Activated T-cell treated with anti-CD3 and anti-CD28 coated beads for 48 hours (primary cell): ENCODE measurements around the gene KRTAP12-4.
"Not testable (repeated sequence)": the region's sequence is repeated elsewhere in the genome, so short reads cannot be mapped to it uniquely, and the experiment has no call there.

Experiments
- DNase-seq: peaks from one replicate; pipeline ENCODE4 v3.0.0-alpha.2; 2020; ENCODE audit warnings: low read depth

Gene KRTAP12-4

GRCh38 chr21:44610157-44610843 lies 44.2 kb downstream of the KRTAP12-4 start:
- not testable (repeated sequence) for DNase-seq

- no peak for DNase-seq
Measured at GRCh38 chr21:44609193-44609592, 45.3 kb downstream of the KRTAP12-4 start.

DNA sequence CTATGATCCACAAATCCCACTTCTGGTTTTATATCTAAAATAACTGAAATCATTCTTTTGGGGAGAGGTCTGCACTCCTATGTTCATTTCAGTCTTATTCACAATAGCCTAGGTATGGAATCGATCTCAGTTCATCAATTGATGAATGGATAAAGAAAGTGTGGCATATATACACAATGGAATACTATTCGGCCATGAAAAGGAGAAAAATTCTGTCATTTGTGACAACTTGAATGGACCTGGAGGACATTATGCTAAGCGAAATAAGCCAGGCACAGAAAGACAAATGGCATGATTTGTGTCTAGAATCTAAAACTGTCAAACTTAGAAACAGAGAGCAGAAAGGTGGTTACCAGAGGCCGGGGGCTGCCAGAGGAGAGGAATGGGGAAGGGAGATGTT lies 48.0 kb downstream of the KRTAP12-4 start:
- DNase-seq = no peak
